ENCODE measurements around the gene PAX6.

DNA sequence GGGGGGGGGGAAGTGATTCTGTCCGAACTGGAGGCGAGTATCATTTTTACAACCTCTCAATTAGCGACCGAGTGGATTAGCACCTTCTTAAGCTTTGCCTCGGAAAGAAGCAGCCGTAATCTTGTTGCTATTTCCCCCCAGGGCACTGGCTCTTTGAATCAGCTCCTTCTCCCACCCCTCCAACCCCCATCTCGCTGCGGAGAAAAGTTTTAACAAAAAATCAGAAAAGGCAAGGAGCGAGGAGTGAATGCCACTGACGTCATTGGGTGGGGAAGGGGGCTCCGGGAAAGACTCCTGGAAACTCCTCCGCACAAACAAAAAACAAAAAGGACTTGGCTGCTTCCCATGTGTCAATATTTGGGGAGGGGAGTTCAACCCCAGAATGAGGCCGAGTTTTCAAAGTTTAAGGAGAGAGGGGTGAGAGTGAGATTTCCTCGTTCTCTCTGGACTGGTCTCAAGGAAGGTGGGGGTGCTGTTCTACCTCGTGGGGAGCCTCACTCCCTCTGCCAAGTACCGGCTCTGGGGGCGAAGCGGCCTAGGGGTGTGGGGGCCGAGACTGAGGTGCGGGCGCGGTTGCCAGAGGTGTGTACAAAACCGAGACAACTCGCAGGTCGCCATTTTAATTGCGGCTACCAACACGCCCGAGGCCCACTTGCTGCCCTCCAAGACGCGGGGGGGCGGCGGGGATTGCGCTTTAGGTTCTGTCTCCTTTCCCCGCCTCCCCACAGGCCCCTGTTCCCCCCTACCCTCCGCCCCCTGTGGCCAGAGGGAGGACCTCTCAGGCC lies 2.5 kb upstream of the PAX6 start:
- TF ChIP-seq ARNTL (CRISPR knock-in tag; IDR thresholded peaks at IDR 0.05; ENCODE audit: borderline replicate concordance, low read depth) (no peak), ESRRG (CRISPR knock-in tag; IDR thresholded peaks at IDR 0.05) (no peak), TOX (CRISPR knock-in tag; IDR thresholded peaks at IDR 0.05; ENCODE audit: borderline replicate concordance) (no peak), ZNF70 (CRISPR knock-in tag; IDR thresholded peaks at IDR 0.05) (no peak), ZFP3 (CRISPR knock-in tag; IDR thresholded peaks at IDR 0.05) (no peak), ZC3H10 (CRISPR knock-in tag; IDR thresholded peaks at IDR 0.05) (no peak), ZNF8 (CRISPR knock-in tag; IDR thresholded peaks at IDR 0.05) (no peak), SNAI2 (CRISPR knock-in tag; IDR thresholded peaks at IDR 0.05) (no peak)
- TF ChIP-seq, protein P1, sequence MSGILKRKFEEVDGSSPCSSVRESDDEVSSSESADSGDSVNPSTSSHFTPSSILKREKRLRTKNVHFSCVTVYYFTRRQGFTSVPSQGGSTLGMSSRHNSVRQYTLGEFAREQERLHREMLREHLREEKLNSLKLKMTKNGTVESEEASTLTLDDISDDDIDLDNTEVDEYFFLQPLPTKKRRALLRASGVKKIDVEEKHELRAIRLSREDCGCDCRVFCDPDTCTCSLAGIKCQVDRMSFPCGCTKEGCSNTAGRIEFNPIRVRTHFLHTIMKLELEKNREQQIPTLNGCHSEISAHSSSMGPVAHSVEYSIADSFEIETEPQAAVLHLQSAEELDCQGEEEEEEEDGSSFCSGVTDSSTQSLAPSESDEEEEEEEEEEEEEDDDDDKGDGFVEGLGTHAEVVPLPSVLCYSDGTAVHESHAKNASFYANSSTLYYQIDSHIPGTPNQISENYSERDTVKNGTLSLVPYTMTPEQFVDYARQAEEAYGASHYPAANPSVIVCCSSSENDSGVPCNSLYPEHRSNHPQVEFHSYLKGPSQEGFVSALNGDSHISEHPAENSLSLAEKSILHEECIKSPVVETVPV (CRISPR knock-in tag; IDR thresholded peaks at IDR 0.05) = no peak
- TF ChIP-seq, protein P2, sequence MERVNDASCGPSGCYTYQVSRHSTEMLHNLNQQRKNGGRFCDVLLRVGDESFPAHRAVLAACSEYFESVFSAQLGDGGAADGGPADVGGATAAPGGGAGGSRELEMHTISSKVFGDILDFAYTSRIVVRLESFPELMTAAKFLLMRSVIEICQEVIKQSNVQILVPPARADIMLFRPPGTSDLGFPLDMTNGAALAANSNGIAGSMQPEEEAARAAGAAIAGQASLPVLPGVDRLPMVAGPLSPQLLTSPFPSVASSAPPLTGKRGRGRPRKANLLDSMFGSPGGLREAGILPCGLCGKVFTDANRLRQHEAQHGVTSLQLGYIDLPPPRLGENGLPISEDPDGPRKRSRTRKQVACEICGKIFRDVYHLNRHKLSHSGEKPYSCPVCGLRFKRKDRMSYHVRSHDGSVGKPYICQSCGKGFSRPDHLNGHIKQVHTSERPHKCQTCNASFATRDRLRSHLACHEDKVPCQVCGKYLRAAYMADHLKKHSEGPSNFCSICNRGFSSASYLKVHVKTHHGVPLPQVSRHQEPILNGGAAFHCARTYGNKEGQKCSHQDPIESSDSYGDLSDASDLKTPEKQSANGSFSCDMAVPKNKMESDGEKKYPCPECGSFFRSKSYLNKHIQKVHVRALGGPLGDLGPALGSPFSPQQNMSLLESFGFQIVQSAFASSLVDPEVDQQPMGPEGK (CRISPR knock-in tag; IDR thresholded peaks at IDR 0.05; ENCODE audit: borderline replicate concordance) = no peak
